Caco-2 (cell line): Measurements from ENCODE around the gene BRD4. TPM values are rescaled to one million over a fixed set of nuclear protein-coding genes. Genes with fewer than 3 reads are reported as not detected.

Experiments
- BruUV-seq: library from RNA; stranded (reverse); fragments of 400-500 nt; replicated peaks from 2 replicates; lab custom pipeline; 2021; lab: Mats Ljungman, UMichigan
- CTCF ChIA-PET: fragments of 300-600 bp; sonication (Branson Sonifier 250); formaldehyde crosslinking; loops from one replicate; lab custom pipeline; 2022; ENCODE audit warnings: antibody characterized with exemption; lab: Charles Lee
- POLR2A ChIA-PET: fragments of 300-600 bp; sonication (Branson Sonifier 250); formaldehyde crosslinking; loops from one replicate; lab custom pipeline; 2022; ENCODE audit warnings: antibody characterized with exemption; lab: Charles Lee
- DNase-seq, 2 experiments: peaks; one replicate each; pipeline versions ENCODE4 v3.0.0 to v3.0.0-alpha.2; 2020 to 2022
- H3K27me3 ChIP-seq: replicated peaks from 2 replicates; pipeline ENCODE4 v1.6.0; 2011; ENCODE audit warnings: low read length; ENCODE audit not compliant: control insufficient read depth, insufficient read depth
- H3K36me3 ChIP-seq: 2 replicates; pipeline ENCODE4 v1.5.1; 2011; ENCODE audit warnings: low read length; ENCODE audit not compliant: control insufficient read depth, insufficient read depth
- H3K4me1 ChIP-seq: fragments of 250-450 bp; sonication (Bioruptor Pico); 2 replicates; pipeline ENCODE4 v1.5.1; 2020; ENCODE audit warnings: mild to moderate bottlenecking
- H3K4me3 ChIP-seq: 2 replicates; pipeline ENCODE4 v1.5.1; 2011; ENCODE audit warnings: low read depth, mild to moderate bottlenecking, control low read depth, low read length
- H3K9me3 ChIP-seq: fragments of 250-450 bp; sonication (Bioruptor Pico); 2 replicates; pipeline ENCODE4 v1.5.1; 2020; ENCODE audit warnings: mild to moderate bottlenecking, moderate library complexity
- H3K27ac Mint-ChIP-seq: one replicate; pipeline ENCODE4 v1.8.0; 2022; ENCODE audit warnings: mixed read lengths; ENCODE audit not compliant: unreplicated experiment
- H3K27me3 Mint-ChIP-seq: one replicate; pipeline ENCODE4 v1.8.0; 2022; ENCODE audit warnings: mixed read lengths; ENCODE audit not compliant: insufficient read depth, unreplicated experiment
- H3K36me3 Mint-ChIP-seq: one replicate; pipeline ENCODE4 v1.8.0; 2022; ENCODE audit warnings: mild to moderate bottlenecking, mixed read lengths; ENCODE audit not compliant: insufficient read depth, unreplicated experiment
- H3K4me1 Mint-ChIP-seq: one replicate; pipeline ENCODE4 v1.8.0; 2022; ENCODE audit warnings: low read depth, mixed read lengths; ENCODE audit not compliant: unreplicated experiment
- H3K4me3 Mint-ChIP-seq: one replicate; pipeline ENCODE4 v1.8.0; 2022; ENCODE audit warnings: mild to moderate bottlenecking, moderate library complexity, mixed read lengths; ENCODE audit not compliant: unreplicated experiment
- H3K9me3 Mint-ChIP-seq: one replicate; pipeline ENCODE4 v1.8.0; 2022; ENCODE audit warnings: mixed read lengths; ENCODE audit not compliant: unreplicated experiment
- CTCF ChIP-seq, 2 experiments: fragments of 200-600 bp in 1 of 2; IDR thresholded peaks; 1 replicate in 1 of 2; 2 replicates in 1 of 2; pipeline versions ENCODE4 v1.5.1 to v1.8.0; 2011 to 2022; ENCODE audit warnings: antibody characterized with exemption in 1 of 2, control low read depth in 1 of 2, inconsistent platforms in 1 of 2, low read depth in 1 of 2, low read length in 1 of 2, mild to moderate bottlenecking in 1 of 2, moderate library complexity in 1 of 2; ENCODE audit not compliant: insufficient read depth in 1 of 2, severe bottlenecking in 1 of 2, unreplicated experiment in 1 of 2
- intact Hi-C: fragments of 100-400 bp; cut with micrococcal nuclease; formaldehyde crosslinking; loops from one replicate; pipeline ENCODE4 v1.10.0; 2022; ENCODE audit not compliant: unreplicated experiment
- total RNA-seq: library from RNA; stranded (reverse); gene quantifications from 2 replicates; pipeline ENCODE4 v1.2.3, GENCODE V29; 2022

BRD4 gene
- total RNA-seq, 1 experiment from 2014 or later: 170 TPM

- ChIA-PET POLR2A (interaction anchor here (0.6 to 4.1 kb wide), 8 partner anchors 9 to 198 kb away, joined by 3 to 40 read pairs (median 5); partner anchors contain the start of gene AKAP8L), CTCF (interaction anchor here (1.0 to 3.0 kb wide), 6 partner anchors 41 to 305 kb away, joined by 3 to 20 read pairs (median 3); partner anchors contain the start of gene AKAP8L)
- no peak for TF ChIP-seq CTCF (IDR thresholded peaks at IDR 0.05; ENCODE audit: insufficient read depth in 1 of 2, low read depth in 1 of 2, low read length in 1 of 2, severe bottlenecking in 1 of 2, unreplicated experiment in 1 of 2)
- H3K9me3 ChIP-seq: no peaks in the 10 kb centered on the region
- H3K36me3 ChIP-seq: no peaks in the 10 kb centered on the region
- H3K27me3 ChIP-seq: no peaks in the 10 kb centered on the region
- peaks cover 18% of the 10 kb centered on the region for H3K4me1 ChIP-seq
- Mint-ChIP-seq H3K4me3 (peak overlapping the region; percentile 86), H3K4me1 (peaks cover 16% of the 10 kb centered on the region), H3K27me3 (no peaks in the 10 kb centered on the region), H3K9me3 (no peaks in the 10 kb centered on the region), H3K27ac (peak overlapping the region; percentile 100), H3K36me3 (peaks cover 65% of the 10 kb centered on the region)
- H3K4me3 ChIP-seq: peak overlapping the region; percentile 98
- DNase-seq: peak in 1 of 2 experiments; percentile 48
- BruUV-seq: TSS peak; percentile 25
- intact Hi-C loops: loop anchor here (1.0 to 5.0 kb wide), 4 partner anchors 39 to 179 kb away; partner anchors contain the start of genes AKAP8L and BRD4
Measured at GRCh38 chr19:15378534-15379082, 46.3 kb upstream of the BRD4 start.

DNA sequence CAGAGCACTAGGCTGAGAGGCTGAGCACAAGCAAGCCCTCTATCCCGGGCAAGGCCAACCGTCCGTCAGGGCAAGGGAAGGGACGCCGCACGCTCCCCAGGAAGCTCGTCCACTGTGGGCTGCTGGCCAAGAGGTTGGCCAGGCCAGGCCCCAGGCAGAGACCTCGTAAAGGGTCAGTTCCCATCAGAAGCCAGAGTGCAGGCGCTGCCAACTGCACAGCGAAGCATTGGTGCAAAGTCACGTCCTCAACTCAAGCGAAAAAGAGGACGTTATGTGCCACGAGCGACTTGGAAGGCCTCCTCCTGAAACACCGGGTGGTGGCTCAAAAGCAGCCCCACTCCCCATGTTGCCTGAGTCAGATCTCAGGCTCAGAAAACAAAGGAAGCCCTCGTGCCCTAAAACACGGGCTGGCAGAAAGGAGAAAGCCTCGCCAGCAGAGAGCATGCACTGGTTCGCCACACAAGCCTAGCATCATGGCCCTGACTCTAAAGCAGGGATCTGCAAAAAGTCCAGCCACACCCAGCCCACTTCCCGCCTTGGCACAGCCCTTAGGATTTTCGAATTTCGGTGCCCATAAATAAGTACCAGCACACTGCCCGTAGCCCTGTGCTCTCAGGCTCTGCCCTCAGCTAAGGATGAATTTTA, 42.6 kb upstream of the BRD4 start:
- no peak for DNase-seq
- no peak overlapping the region for H3K4me3 Mint-ChIP-seq
- H3K27me3 Mint-ChIP-seq: no peaks in the 10 kb centered on the region
- peaks cover 83% of the 10 kb centered on the region for H3K36me3 Mint-ChIP-seq
- POLR2A ChIA-PET: no interaction called here
- TF ChIP-seq CTCF (IDR thresholded peaks at IDR 0.05; ENCODE audit: insufficient read depth in 1 of 2, low read depth in 1 of 2, low read length in 1 of 2, severe bottlenecking in 1 of 2, unreplicated experiment in 1 of 2): no peak
- H3K27ac Mint-ChIP-seq: no peak overlapping the region
- Histone ChIP-seq H3K36me3 (peaks cover 3% of the 10 kb centered on the region; the same call in 1 of the 2 replicates), H3K4me1 (peaks cover 13% of the 10 kb centered on the region), H3K27me3 (no peaks in the 10 kb centered on the region), H3K9me3 (no peaks in the 10 kb centered on the region), H3K4me3 (no peak overlapping the region)
- no TSS peak for BruUV-seq
- intact Hi-C loops: loop anchor here (5.0 kb wide), 3 partner anchors 42 to 182 kb away; partner anchors contain the start of genes AKAP8L and BRD4
- peaks cover 9% of the 10 kb centered on the region for H3K4me1 Mint-ChIP-seq
- H3K9me3 Mint-ChIP-seq: no peaks in the 10 kb centered on the region
- CTCF ChIA-PET: no interaction called here

GRCh38 chr19:15374105-15374651, 41.8 kb upstream of the BRD4 start:
- no peaks in the 10 kb centered on the region for H3K9me3 ChIP-seq
- Mint-ChIP-seq H3K27me3 (no peaks in the 10 kb centered on the region), H3K36me3 (peaks cover 80% of the 10 kb centered on the region), H3K27ac (no peak overlapping the region), H3K4me1 (peaks cover 9% of the 10 kb centered on the region), H3K4me3 (no peak overlapping the region), H3K9me3 (no peaks in the 10 kb centered on the region)
- H3K27me3 ChIP-seq: no peaks in the 10 kb centered on the region
- peaks cover 13% of the 10 kb centered on the region for H3K4me1 ChIP-seq
- POLR2A ChIA-PET: no interaction called here
- intact Hi-C loops: no loop called here
- peaks cover 3% of the 10 kb centered on the region; the same call in 1 of the 2 replicates for H3K36me3 ChIP-seq
- no peak overlapping the region for H3K4me3 ChIP-seq
- no TSS peak for BruUV-seq
- CTCF ChIA-PET: no interaction called here
- DNase-seq: no peak
- no peak for TF ChIP-seq CTCF (IDR thresholded peaks at IDR 0.05; ENCODE audit: insufficient read depth in 1 of 2, low read depth in 1 of 2, low read length in 1 of 2, severe bottlenecking in 1 of 2, unreplicated experiment in 1 of 2)
